ENCODE results near the gene NLRP3.
"Not testable (repeated sequence)": the region's sequence is repeated elsewhere in the genome, so short reads cannot be mapped to it uniquely, and the experiment has no call there.

NLRP3 gene

GRCh38 chr1:247415423-247416361 is at the start of gene NLRP3:
TSS of gene NLRP3 (plus strand) at chr1:247416173. CDS start at chr1:247418801, 2,628 bp downstream.
- TF ChIP-seq, protein P1, sequence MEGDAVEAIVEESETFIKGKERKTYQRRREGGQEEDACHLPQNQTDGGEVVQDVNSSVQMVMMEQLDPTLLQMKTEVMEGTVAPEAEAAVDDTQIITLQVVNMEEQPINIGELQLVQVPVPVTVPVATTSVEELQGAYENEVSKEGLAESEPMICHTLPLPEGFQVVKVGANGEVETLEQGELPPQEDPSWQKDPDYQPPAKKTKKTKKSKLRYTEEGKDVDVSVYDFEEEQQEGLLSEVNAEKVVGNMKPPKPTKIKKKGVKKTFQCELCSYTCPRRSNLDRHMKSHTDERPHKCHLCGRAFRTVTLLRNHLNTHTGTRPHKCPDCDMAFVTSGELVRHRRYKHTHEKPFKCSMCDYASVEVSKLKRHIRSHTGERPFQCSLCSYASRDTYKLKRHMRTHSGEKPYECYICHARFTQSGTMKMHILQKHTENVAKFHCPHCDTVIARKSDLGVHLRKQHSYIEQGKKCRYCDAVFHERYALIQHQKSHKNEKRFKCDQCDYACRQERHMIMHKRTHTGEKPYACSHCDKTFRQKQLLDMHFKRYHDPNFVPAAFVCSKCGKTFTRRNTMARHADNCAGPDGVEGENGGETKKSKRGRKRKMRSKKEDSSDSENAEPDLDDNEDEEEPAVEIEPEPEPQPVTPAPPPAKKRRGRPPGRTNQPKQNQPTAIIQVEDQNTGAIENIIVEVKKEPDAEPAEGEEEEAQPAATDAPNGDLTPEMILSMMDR (IDR thresholded peaks at IDR 0.05; ENCODE audit: low read depth, low read length) = no peak
- DNase-seq (ENCODE audit: low read depth, low spot score) = no peak
- H3K4me3 ChIP-seq (ENCODE audit: low read depth, low read length) = no peak within 1 kb of the TSS
- in situ Hi-C loops (cut with HindIII; ENCODE audit: low sequenced_read_pairs) = no loop called here

DNA sequence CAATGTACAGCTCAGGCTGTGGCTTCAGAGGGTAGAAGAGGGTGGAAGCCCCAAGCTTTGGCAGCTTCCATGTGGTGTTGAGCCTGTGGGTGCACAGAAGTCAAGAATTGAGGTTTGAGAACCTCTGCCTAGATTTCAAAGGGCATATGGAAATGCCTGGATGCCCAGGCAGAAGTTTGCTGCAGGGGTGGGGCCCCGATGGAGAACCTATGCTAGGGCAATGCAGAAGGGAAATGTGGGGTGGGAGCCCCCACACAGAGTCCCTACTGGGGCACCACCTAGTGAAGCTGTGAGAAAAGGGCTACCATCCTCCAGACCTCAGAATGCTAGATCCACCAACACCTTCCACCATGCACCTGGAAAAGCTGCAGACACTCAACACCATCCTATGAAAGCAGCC is 49.6 kb upstream of the NLRP3 start:
- in situ Hi-C loops (cut with HindIII; ENCODE audit: low sequenced_read_pairs); H3K4me3 ChIP-seq (ENCODE audit: low read depth, low read length); DNase-seq (ENCODE audit: low read depth, low spot score): not testable (repeated sequence)

GRCh38 chr1:247366926-247367645 is 48.9 kb upstream of the NLRP3 start:
- H3K4me3 ChIP-seq (ENCODE audit: low read depth, low read length) = no peak overlapping the region
- TF ChIP-seq, protein P1 (IDR thresholded peaks at IDR 0.05; ENCODE audit: low read depth, low read length) = no peak
- no peak for DNase-seq (ENCODE audit: low read depth, low spot score)
- in situ Hi-C loops (cut with HindIII; ENCODE audit: low sequenced_read_pairs) = no loop called here

- H3K4me3 ChIP-seq (ENCODE audit: low read depth, low read length) = no peak overlapping the region
- in situ Hi-C loops (cut with HindIII; ENCODE audit: low sequenced_read_pairs) = no loop called here
- TF ChIP-seq, protein P1 (IDR thresholded peaks at IDR 0.05; ENCODE audit: low read depth, low read length) = no peak
- peak; percentile 4 for DNase-seq (ENCODE audit: low read depth, low spot score)
Observed at GRCh38 chr1:247367786-247368422, 48.1 kb upstream of the NLRP3 start.

GRCh38 chr1:247368490-247369145 is 47.4 kb upstream of the NLRP3 start:
- DNase-seq (ENCODE audit: low read depth, low spot score) = no peak
- in situ Hi-C loops (cut with HindIII; ENCODE audit: low sequenced_read_pairs) = no loop called here
- TF ChIP-seq, protein P1 (IDR thresholded peaks at IDR 0.05; ENCODE audit: low read depth, low read length) = no peak
- H3K4me3 ChIP-seq (ENCODE audit: low read depth, low read length) = no peak overlapping the region

- in situ Hi-C loops (cut with HindIII; ENCODE audit: low sequenced_read_pairs) = no loop called here
- DNase-seq (ENCODE audit: low read depth, low spot score) = no peak
- no peak overlapping the region for H3K4me3 ChIP-seq (ENCODE audit: low read depth, low read length)
- TF ChIP-seq, protein P1 (IDR thresholded peaks at IDR 0.05; ENCODE audit: low read depth, low read length) = no peak
Observed at GRCh38 chr1:247370786-247371732, 44.9 kb upstream of the NLRP3 start.
